Hematopoietic multipotent progenitor cell (in vitro differentiated cells): ENCODE measurements around the gene PCGF2. TPM values are rescaled to one million over a fixed set of nuclear protein-coding genes. Genes with fewer than 3 reads are reported as not detected.

Experiments used
- DNase-seq, 3 donors: peaks; one replicate each; pipeline ENCODE4 v3.0.0-alpha.2; 2011 to 2015; ENCODE audit warnings: low read depth in 2 of 3, low spot score in 2 of 3
- total RNA-seq: library from RNA; depleted of rRNA; stranded (reverse); fragments of >200 nt; gene quantifications from one replicate; pipeline ENCODE4 v1.2.3, GENCODE V29; 2012

Gene PCGF2
- total RNA-seq, 1 donor, result not detected

DNA sequence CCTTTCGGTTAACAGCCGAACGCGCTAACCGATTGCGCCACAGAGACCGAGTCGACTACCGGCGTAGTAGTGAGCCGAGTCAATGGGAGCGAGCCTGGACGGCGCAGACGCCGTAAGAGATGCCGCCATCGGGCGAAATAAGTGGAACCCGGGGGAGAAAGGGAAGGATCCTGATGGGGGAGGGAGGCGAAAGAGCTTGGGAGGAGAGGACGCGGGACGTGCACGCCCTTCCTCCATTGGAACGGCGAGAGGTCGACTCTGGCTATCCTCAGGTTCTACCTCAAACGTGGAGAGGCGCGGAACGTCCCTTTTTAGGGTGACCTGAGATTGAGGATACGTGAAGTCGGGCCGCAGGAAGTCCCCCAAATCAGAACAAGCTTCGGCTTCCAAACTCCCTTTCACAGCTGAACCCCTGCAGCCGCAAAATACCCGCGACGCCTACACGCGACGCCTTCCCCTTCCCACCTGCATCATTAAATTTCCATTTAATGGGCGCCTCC is 3.7 kb upstream of the PCGF2 start:
- DNase-seq, result peak; percentile 63 to 85 (median 72)

DNA sequence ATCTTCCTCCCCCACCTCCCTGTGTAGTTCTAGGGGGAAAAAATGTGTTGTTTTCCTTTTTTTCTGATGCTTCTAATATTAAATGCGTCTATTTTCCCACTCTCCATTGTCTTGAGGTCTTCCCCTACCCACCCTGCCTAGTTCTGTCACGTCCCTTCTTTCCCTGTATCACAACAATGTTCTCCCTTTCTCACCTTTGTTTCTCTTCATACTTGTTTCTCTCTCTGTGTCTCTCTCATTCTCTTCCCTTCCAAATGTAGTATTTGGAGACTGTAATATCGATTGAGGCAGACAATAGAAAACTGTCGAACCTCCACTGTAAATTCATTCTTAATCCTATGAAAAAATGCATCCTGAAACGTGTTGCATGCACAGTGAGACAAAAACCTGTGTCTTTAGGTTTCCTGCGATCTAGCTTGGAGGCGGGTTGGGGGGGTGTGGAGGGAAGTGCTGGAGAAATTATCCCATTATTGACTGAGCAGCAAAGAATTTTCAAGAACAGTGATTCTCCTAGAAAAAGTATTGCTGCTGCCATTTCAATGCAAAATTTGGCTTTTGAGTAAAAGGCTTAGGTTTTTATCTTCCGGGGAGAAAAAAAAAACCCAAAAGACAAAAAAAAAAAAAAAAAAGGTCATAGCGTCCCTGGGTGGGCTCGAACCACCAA is 3.1 kb upstream of the PCGF2 start:
- no peak for DNase-seq

DNA sequence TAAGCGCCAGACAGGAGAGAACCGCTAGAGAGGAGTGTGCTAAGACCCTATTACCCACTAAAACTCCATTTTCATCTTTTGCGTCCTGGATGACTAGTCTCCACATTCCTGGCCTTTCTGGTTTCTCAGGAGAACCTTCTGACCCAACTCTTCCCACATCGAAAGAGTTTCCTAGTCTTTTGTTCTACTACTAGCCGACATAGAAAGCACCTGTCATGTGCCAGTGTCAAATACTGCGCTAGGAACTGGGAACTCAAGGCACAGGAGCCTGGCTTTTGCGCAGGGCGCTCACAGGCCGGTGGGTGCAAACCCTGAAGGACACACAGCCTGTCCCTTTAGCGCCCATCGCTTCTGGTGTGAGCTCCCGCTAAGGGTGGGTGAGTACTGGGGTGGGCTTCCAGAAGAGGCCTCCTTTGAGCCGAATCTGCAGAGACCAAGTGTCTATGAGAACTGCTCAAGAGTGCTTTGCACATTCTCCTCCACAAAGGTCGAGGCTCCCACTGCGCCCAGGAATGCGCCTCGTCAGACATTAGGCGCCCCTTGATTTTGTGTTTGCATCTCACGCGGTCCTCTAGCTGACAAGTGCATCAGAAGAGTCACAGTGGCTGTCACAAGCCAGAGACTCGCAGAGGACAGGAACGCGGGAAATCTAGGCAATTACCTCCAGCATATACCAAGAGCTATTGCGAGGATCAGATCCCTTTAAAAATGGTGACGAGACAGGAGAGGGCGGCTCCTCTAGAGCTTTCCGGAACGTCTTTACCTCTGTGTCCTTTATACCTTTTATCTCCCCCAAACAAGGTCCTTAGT is 2.4 kb upstream of the PCGF2 start:
- no peak for DNase-seq

DNA sequence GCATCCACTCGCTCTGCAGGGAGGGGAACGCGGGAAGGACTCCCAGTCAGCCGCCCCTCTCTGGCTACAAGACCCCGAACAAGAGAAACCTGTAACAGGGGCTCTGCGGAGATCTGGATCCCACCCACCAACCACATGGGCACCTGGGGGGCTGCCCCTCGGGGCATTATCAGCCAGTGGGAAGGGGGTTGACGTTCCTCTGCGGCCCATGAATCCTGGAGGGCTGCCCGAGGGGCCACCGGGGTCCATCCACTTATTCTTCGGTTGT is 1.8 kb upstream of the PCGF2 start:
- no peak for DNase-seq

DNA sequence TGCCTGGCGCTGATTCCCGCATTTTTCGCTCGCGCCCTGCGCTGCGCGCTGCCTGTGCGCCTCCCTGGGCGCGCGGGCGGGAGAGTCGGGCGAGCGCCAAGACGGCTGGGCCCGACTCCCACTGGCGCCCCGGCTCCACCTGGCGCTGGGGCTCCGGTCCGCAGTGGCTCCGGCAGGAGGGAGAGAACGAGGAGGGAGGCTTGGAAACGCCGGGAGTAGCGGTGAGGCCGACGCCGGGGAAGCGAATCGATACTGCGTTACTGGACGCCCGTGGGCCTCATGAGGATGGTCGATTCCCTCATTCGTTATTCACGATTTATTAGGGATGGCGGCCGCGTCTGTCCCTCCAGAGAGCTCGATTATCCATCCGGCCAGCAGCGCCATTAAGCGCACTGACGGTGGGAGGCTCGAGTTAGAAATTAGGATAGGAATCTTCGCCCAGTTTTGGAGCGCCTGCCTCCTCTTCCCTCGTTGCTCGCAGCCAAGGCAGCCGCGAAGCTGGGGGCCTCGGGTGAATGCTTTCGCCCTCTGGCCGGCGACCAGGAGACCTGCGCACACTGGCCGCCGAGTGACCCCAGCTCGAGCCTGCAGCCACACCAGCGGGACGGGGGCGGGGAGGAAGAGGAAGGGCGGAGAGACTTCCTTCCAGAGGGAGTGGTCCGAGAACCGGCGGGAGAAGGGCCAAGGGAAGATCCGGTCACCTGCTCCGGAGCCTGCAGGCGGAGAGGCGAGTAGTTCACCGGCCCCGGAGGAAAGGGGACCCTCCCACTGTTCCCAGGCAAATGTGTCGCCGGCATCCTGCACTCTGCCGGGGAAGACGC is 1.3 kb upstream of the PCGF2 start:
- no peak for DNase-seq

DNA sequence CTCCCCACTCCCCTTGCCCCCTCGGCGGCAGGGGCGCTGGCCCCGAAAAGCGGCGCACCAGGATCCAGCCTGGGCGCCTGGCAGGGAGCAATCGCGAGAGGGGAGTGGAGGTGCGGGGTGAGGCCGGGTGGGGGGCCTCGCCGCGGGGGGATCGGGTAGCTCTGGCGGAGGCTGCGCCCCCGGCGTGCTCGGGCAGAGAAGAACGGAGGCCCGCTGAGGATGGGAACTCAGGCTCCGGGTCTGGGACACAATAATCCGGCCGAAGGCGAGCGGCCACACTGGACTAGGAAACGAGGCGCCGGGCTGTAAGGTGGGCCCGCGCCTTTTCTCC is 721 bp upstream of the PCGF2 start:
- DNase-seq, result no peak

DNA sequence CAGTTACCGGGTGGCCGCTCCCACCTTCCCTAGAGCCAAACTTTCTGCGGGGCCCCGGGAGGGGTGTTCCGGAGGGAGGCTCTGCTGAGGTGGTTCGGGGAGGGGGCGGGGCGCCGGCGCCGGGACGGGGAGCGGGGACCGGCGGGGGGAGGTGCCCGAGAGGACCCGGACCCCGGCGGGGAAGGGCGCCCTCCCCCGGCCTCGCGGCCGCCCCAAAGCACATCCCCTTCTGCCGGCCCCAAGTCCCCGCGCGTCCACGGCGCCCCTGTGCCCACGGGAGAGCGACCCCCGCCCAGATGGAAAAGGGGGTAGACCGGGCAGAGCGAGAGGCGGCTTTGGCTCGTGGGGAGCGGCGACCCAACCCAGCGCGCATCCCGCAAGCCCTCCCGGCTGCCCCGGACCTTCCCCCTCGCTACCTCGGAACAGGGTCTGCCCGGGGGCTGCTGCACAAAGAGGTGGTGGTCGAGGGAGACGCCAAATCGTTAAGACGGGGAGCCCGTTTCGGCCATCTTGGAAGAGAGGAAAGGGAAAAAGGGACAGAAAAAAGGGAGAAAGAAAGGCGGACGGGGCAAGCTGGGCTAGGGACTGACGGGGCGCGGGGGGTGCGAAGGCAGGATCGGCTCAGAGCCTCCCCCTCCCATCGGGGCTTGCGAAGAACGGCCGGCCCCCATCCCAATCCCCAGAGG is 530 bp downstream of the PCGF2 start:
- DNase-seq, result no peak

DNA sequence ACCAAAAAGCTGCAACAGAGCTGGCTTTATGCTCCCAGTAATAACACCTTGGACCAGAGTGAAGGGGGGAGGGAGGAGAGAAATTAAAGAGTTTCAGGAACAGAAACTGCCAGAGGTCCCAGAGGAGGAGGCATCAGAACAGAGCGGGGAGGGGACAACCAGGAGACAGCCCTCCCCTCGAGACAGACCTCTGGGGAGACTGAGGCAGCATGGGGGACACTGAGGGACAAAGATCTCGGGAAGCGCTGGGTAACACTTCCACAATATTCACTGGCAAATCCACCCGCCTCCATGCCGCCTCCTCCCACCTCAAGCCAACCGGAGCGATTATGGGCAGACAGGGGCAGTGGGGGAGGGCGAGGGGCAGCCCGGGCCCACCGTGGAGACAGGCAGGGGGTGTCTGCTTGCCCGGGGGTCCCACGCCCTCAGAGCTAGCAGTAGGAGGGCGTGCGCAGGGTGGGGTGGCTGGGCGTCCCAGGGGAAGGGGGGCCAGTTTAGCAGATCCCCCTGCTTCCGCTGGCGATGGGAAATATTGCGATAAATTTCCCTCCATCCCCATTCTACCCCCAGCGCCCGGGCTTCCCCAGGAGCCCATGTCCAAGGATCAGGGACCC is 1.2 kb downstream of the PCGF2 start:
- DNase-seq, result no peak

DNA sequence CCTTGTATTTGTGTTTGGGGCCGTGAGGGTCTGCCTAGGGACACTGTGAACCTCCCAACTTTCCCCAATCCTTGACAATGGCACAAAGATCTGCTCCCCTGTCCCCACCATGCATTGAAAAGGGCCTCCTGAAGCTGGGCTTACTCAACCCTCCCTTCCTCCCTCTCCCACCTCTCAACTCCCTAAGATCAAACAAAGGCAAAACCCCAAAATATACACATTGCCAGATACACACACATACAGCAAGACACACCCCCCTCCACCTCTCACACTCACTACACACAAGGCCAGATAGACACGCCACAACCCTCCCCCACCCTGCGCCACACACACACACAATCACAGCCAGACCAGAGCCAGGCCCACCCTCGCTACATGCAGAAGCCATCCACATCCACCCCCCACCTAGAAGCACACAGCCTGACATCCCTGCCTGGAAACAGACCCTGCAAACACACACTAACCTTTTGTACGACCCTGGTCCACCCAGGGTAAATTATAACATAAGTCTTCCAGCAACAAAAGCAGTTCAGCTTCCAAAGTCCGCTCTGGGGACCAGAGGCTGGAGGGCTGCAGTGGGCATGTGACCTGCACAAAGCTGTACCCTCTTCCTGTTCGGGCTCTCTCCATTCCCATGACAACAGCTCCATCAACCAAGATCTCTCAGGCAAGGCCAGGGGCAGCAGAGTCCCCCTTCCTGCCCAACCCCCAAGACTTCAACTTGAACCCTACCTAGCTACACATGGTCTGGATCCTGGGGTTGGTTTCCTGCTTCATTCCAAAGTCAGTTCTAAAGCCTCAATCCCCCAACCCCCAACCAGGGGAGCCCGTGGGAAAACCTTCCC is 1.9 kb downstream of the PCGF2 start:
- DNase-seq, result no peak

DNA sequence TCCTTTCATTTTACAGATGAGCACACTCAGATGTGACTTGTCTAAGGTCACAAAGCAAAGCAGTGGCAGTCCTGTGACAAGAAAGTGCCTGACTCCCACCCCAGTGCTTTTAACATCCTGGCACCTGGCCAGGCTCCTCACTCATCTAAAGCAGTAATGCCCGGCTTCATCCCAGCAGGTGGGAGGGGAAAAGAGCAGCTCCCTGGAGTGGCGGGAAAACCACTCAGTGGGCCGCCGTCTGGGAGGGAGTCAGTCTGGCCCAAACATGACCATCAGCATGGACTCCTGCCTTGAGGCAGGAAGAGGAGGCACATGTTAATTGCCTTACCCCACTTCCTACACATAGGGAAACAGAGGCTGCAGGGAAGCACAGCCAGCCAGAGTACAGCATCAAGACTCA is 2.6 kb downstream of the PCGF2 start:
- DNase-seq, result no peak

DNA sequence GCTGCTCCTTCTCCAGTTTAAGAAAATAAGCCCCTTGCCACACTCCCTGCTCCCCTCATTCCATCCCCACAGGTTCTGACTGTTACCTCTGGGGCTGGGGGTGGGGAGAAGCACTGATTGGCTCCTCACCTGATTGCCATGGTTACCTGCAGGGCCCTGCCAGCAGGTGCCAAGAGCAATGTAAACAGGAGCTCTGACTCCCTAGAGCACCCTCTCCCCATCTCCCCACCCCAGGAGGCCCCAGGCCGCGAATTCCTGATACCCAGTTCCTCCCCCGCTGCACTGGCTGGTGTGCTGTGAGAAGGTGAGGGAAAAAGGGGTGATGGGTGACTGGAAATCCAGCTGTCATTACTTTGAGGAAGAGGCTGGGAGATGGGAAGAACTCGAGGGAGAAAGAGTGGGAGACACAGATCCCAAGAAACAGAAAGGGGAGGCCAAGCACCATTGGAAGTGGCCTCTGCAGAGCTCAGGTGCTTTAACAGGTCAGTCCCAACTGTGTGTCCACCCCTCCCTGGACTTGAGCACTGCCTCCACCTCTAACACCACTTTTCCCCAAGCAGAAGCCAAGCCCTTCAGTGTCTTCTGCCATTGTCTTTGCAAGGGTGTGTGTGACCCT is 4.5 kb downstream of the PCGF2 start:
- DNase-seq, result no peak

DNA sequence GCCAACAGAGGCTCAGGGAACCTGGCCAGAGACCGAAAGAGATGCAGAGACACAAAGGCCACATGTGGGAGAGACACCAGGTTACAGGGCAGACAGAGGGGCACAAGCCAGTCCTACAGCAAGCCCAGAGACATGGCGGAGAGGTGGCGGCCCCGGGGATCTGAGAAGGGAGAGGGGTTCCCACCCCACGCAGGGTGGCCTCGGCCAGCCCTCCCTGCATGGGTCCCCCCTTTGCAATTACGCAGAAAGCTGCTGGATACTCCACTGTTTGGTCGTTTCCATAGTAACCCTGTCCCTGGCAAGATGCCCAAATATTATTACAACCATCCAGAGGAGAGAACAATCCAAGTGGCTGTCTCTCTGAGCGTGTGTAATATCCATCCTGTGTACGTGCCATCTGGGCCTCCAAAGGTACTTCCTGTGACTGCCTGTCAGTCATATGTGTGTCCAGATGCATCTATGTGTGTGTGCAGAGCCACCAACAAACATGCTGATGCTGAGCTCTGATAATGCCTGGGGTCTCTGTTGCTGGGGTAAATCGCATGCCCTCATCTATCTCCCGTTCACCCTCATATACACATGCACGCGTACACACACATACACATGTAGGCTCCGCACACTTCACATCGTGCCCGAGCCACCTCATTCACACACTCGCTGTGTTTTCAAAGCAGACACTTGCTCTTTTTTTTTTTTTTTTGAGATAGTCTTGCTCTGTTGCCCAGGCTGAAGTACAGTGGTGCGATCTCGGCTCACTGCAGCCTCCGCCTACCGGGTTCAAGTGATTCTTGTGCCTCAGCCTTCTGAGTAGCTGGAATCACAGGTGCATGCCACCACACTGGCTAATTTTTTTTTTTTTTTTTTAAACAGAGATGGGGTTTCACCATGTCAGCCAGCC is 5.5 kb downstream of the PCGF2 start:
- DNase-seq, result peak in 1 of 3 donors; percentile 68

DNA sequence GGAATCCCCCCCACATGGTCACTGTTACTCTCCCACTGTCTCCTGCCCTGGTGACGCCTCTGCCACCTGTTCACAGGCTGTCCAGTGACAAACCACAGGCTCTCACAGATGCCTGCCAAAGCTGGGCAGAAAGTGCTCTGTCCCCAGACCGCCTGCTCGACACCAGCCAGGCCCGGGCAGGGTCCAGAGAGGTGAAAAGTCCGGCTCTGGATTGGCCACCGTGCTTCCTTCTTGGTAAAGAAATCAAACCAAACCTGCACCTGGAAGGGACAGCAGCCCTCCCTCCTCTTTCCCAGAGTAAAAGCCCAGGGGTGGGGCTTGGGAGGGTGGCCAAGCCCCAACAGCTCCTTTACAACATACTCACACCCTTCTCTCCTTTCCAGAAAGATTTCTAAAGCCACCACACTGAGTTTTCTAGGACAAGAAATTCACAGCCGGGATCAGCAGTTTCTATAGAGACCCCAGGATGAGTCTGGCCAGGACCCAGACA is 6.2 kb downstream of the PCGF2 start:
- no peak for DNase-seq

DNA sequence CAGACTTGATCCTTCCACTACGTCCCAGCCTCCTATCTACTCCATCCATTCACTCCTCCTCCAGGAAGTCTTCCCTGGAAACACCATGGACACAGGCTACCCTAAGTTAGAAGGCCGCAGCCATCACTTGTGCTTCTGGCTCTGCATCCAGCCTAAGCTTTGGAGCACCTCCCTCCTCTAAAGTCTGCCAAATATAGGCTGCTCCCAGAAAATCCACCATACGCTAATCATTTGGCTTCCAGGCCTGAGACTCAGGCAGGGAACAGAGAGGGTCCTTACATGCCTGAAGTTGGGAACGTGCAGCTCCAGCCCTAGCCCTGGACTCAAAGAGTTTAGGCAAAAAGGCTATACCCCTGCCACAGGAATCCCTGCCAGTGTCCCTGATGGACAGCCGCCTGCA is 6.7 kb downstream of the PCGF2 start:
- no peak for DNase-seq

DNA sequence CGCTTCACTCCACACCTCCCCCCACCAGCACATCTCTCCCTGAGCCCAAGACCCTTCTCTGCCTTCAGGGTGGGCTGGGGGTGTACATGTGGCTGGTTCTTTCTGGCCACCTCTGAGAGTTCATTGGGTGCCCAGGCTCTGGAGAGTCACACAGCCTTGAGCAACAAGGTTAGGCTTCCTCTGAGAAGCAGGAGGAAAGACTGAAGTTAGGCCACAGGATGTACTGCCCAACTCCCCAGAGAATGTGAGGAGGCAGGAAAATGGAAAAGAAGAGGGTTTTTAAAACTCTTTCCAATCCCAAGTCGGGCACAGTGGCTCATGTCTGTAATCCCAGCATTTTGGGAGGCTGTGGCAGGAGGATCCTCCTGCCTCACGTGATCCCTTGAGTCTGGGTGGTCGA is 7.3 kb downstream of the PCGF2 start:
- DNase-seq, result no peak

DNA sequence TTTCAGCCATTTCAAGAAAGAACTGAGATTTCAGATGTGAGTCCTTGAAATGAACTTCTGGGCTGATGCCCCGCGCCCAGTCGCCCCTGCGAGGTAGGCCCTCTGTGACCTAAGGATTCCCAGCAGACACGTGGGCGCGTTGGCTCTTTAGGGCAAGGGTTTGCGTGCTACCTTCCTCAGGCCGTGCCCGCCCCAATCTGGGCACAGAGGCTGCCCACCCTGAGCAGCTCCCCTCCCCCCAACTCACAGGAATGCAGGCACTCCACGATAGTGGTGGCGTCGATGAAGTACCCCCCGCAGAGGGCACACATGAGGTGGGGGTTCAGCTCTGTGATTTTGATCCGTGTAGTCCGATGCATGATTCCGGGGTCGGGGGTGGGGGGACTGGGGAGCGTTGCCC is 8.1 kb downstream of the PCGF2 start:
- no peak for DNase-seq

DNA sequence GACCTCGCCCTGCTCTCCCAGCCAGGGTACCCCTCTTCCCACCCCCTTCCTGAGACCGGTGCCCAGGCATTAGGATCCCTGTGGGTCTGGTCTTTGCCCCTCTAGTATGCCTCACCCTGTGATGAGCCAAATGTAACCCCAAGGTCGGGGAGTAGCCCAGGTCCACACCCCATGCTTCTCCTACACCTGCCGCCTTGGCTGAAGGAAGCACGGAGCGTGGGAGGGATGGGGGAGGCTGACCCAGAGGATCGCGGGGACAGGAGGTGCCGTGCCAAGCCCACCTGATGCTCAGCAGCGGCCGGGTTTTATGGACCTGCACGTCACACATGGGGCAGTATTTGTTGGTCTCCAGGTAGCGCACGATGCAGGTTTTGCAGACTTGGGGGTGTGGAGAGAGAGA is 8.8 kb downstream of the PCGF2 start:
- no peak for DNase-seq

DNA sequence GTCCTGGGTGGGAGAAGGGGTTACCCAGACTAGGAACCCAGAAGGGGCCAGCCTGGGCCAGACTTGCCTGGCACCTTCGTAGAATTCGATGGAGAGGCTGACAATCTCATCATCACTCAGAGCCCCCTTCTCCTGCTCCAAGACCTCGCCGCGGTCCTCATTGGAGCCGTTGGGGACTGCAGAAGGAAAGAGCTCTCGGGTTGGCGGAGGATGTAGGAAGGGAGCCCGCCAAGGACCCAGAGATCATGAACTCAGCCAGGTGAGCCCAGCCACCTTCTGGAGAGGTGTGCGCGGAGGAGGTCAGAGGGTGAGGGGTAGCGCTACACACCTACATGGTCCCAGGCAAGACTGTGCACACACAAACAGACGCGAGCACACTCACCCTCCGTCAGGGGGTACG is 9.4 kb downstream of the PCGF2 start:
- no peak for DNase-seq
